Ishikawa (cell line): ENCODE measurements around the gene COA4.

Experiments
- CEBPB ChIP-seq: IDR thresholded peaks from 2 replicates; pipeline ENCODE4 v1.6.1; 2012
- CREB1 ChIP-seq: IDR thresholded peaks from 2 replicates; pipeline ENCODE4 v1.6.1; 2012; ENCODE audit warnings: low read depth
- EGR1 ChIP-seq: IDR thresholded peaks from 2 replicates; pipeline ENCODE4 v1.6.1; 2012
- EP300 ChIP-seq: IDR thresholded peaks from 2 replicates; pipeline ENCODE4 v1.6.1; 2012; ENCODE audit warnings: borderline replicate concordance
- FOXM1 ChIP-seq: IDR thresholded peaks from 2 replicates; pipeline ENCODE4 v1.6.1; 2012; ENCODE audit warnings: low read depth, borderline replicate concordance
- NFIC ChIP-seq: IDR thresholded peaks from 2 replicates; pipeline ENCODE4 v1.6.1; 2012
- RAD21 ChIP-seq: IDR thresholded peaks from 2 replicates; pipeline ENCODE4 v1.6.1; 2012; ENCODE audit warnings: low read depth
- REST ChIP-seq: IDR thresholded peaks from 2 replicates; pipeline ENCODE4 v1.6.1; 2012; ENCODE audit warnings: low read depth, mild to moderate bottlenecking
- TAF1 ChIP-seq: IDR thresholded peaks from 2 replicates; pipeline ENCODE4 v1.6.1; 2012; ENCODE audit warnings: low read depth, mild to moderate bottlenecking
- TEAD4 ChIP-seq: IDR thresholded peaks from 2 replicates; pipeline ENCODE4 v1.6.1; 2012
- YY1 ChIP-seq: IDR thresholded peaks from 2 replicates; pipeline ENCODE4 v1.6.1; 2012; ENCODE audit warnings: low read depth

- TF ChIP-seq NFIC, result no peak
- TF ChIP-seq CREB1, result no peak
- no peak for TF ChIP-seq YY1
- TF ChIP-seq RAD21, result no peak
- TF ChIP-seq EP300, result no peak
- no peak for TF ChIP-seq TAF1
- no peak for TF ChIP-seq CEBPB
- no peak for TF ChIP-seq FOXM1
- no peak for TF ChIP-seq REST
- TF ChIP-seq EGR1, result no peak
- no peak for TF ChIP-seq TEAD4
Observed at GRCh38 chr11:73921180-73921579, 44.5 kb upstream of the COA4 start.
